Measurements from ENCODE around the gene PDE8B.

- TF ChIP-seq TOX (CRISPR knock-in tag; IDR thresholded peaks at IDR 0.05; ENCODE audit: borderline replicate concordance) (no peak), RARB (CRISPR knock-in tag; IDR thresholded peaks at IDR 0.05) (no peak), CREB5 (CRISPR knock-in tag; IDR thresholded peaks at IDR 0.05; ENCODE audit: low read depth) (no peak), TSHZ2 (CRISPR knock-in tag; IDR thresholded peaks at IDR 0.05) (no peak), POU6F1 (CRISPR knock-in tag; IDR thresholded peaks at IDR 0.05; ENCODE audit: borderline replicate concordance, low read depth) (no peak), BACH2 (CRISPR knock-in tag; IDR thresholded peaks at IDR 0.05; ENCODE audit: borderline replicate concordance) (no peak), CSDC2 (CRISPR knock-in tag; IDR thresholded peaks at IDR 0.05) (no peak), ZFP30 (CRISPR knock-in tag; IDR thresholded peaks at IDR 0.05) (no peak), ZNF8 (CRISPR knock-in tag; IDR thresholded peaks at IDR 0.05) (no peak), TCF4 (CRISPR knock-in tag; IDR thresholded peaks at IDR 0.05; ENCODE audit: borderline replicate concordance) (no peak), ZNF565 (CRISPR knock-in tag; conservative IDR thresholded peaks at IDR 0.05; ENCODE audit: low read depth) (no peak), ZFP3 (CRISPR knock-in tag; IDR thresholded peaks at IDR 0.05) (no peak), ARNTL (CRISPR knock-in tag; IDR thresholded peaks at IDR 0.05; ENCODE audit: borderline replicate concordance, low read depth) (no peak)
- TF ChIP-seq, protein P1, sequence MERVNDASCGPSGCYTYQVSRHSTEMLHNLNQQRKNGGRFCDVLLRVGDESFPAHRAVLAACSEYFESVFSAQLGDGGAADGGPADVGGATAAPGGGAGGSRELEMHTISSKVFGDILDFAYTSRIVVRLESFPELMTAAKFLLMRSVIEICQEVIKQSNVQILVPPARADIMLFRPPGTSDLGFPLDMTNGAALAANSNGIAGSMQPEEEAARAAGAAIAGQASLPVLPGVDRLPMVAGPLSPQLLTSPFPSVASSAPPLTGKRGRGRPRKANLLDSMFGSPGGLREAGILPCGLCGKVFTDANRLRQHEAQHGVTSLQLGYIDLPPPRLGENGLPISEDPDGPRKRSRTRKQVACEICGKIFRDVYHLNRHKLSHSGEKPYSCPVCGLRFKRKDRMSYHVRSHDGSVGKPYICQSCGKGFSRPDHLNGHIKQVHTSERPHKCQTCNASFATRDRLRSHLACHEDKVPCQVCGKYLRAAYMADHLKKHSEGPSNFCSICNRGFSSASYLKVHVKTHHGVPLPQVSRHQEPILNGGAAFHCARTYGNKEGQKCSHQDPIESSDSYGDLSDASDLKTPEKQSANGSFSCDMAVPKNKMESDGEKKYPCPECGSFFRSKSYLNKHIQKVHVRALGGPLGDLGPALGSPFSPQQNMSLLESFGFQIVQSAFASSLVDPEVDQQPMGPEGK (CRISPR knock-in tag; IDR thresholded peaks at IDR 0.05; ENCODE audit: borderline replicate concordance): no peak
Measured at GRCh38 chr5:77431719-77432118, 221.2 kb downstream of the PDE8B start.
